Uterus (tissue), 2 donors: ENCODE data around the gene KRT39.

Experiments used
- CTCF ChIP-seq, 4 experiments: fragments of 200-600 bp in 2 of 4; fragments of 450-650 bp in 2 of 4; sonication (generic) in 2 of 4; IDR thresholded peaks; one replicate each; pipeline ENCODE4 v1.5.1; 2016 to 2019; ENCODE audit warnings: antibody characterized with exemption in 4 of 4, mild to moderate bottlenecking in 2 of 4, moderate library complexity in 1 of 4
- POLR2A ChIP-seq, 2 donors: fragments of 450-650 bp; IDR thresholded peaks; one replicate each; pipeline ENCODE4 v1.6.1; 2016; ENCODE audit warnings: antibody characterized with exemption in 2 of 2, mild to moderate bottlenecking in 1 of 2, moderate library complexity in 1 of 2

DNA sequence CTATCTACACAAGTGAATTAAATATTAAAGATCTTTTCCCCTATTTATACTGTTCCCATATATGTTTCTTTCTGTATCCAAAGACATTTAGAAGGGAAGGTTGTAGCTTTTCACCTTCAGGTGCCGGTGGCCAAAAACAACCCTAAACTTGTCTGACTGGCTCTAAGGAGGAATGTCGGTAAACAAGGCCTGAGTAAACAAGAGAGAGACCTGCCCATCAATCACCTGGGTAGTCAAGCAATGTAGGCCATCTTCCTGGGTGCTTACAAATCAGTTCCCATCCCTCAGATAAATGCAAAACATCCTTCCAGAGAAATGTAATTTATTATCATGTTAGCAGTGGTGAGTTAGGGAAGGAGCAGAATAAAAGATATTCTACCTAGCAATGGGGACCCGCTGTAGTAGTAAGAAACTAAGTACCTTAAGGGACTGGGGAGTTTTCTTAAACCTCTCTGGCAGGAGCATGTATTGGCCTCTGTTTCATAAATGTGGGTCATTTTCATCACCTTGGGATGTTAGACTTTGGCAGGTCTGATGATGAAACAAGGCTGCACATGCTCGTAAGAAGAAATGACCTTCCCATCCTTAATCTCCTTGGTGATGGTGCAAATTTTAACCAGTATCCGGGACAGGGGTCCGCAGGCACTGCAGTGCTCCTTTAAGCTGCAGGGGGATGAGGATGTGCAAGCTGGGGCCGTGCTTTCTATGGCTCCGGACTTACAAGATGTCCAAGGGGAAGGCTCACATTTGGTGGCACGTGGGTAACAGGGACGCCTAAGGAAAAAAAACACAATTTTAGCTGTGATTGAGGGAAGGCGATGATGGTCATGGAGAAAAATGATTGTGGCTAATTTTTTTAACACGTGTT, 8.4 kb downstream of the KRT39 start:
- TF ChIP-seq CTCF (IDR thresholded peaks at IDR 0.05) (no peak), POLR2A (IDR thresholded peaks at IDR 0.05) (no peak)
